Parathyroid adenoma (tissue), 2 donors: ENCODE results near the gene IL1RN.

Experiments
- H2AFZ ChIP-seq: fragments of 300-600 bp; sonication (generic); one replicate; pipeline ENCODE4 v1.7.0; 2017; ENCODE audit warnings: antibody characterized with exemption, mild to moderate bottlenecking
- H3K27ac ChIP-seq: fragments of 300-600 bp; sonication (generic); one replicate; pipeline ENCODE4 v1.7.0; 2017
- H3K27me3 ChIP-seq: fragments of 300-600 bp; sonication (generic); one replicate; pipeline ENCODE4 v1.7.0; 2017; ENCODE audit warnings: low read length; ENCODE audit not compliant: control insufficient read depth, insufficient read depth
- H3K36me3 ChIP-seq: fragments of 300-600 bp; sonication (generic); one replicate; pipeline ENCODE4 v1.7.0; 2017; ENCODE audit warnings: low read length; ENCODE audit not compliant: control insufficient read depth, insufficient read depth
- H3K4me1 ChIP-seq: fragments of 300-600 bp; sonication (generic); one replicate; pipeline ENCODE4 v1.7.0; 2017; ENCODE audit warnings: control low read depth
- H3K4me2 ChIP-seq: fragments of 300-600 bp; sonication (generic); one replicate; pipeline ENCODE4 v1.7.0; 2017; ENCODE audit warnings: low read length
- H3K4me3 ChIP-seq: fragments of 300-600 bp; sonication (generic); one replicate; pipeline ENCODE4 v1.7.0; 2017; ENCODE audit warnings: low read depth, low read length
- H3K79me2 ChIP-seq: fragments of 300-600 bp; sonication (generic); one replicate; pipeline ENCODE4 v1.7.0; 2017; ENCODE audit warnings: control low read depth
- H3K9ac ChIP-seq: fragments of 300-600 bp; sonication (generic); one replicate; pipeline ENCODE4 v1.7.0; 2017; ENCODE audit warnings: mild to moderate bottlenecking
- H3K9me3 ChIP-seq: fragments of 300-600 bp; sonication (generic); one replicate; pipeline ENCODE4 v1.7.0; 2017; ENCODE audit warnings: low read length; ENCODE audit not compliant: control insufficient read depth
- TF ChIP-seq, protein P1 (sequence below): fragments of 300-600 bp; sonication (generic); IDR thresholded peaks from one replicate; pipeline ENCODE4 v1.7.0; 2017; ENCODE audit warnings: antibody characterized with exemption, mild to moderate bottlenecking
- donor health status: primary hyperparathyroidism.

IL1RN gene

DNA sequence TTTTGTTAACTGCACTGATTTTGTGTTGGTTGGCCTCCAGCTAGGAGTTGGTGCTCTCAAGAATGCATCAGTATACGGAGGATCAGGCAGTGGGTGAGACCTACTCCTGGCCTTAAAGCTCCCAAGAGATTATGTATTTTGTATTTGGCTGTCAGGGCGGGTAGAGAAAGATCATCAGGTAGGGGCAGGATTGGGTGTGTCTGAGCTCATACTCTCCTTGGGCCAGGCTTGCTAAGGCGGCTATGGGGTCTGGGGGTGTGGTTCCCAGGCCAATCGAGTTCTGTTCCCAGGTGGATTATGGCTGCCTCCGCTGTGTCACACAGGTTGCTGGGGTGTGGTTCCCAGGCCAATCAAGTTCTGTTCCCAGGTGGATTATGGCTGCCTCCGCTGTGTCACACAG lies 28.9 kb upstream of the IL1RN start:
- Histone ChIP-seq H3K36me3 (no peaks in the 10 kb centered on the region), H3K4me2 (no peak overlapping the region), H3K27me3 (no peaks in the 10 kb centered on the region), H3K27ac (no peak overlapping the region), H3K9me3 (no peaks in the 10 kb centered on the region), H3K79me2 (no peaks in the 10 kb centered on the region), H2AFZ (no peak overlapping the region), H3K9ac (no peak overlapping the region), H3K4me3 (no peak overlapping the region), H3K4me1 (no peaks in the 10 kb centered on the region)
- TF ChIP-seq, protein P1, sequence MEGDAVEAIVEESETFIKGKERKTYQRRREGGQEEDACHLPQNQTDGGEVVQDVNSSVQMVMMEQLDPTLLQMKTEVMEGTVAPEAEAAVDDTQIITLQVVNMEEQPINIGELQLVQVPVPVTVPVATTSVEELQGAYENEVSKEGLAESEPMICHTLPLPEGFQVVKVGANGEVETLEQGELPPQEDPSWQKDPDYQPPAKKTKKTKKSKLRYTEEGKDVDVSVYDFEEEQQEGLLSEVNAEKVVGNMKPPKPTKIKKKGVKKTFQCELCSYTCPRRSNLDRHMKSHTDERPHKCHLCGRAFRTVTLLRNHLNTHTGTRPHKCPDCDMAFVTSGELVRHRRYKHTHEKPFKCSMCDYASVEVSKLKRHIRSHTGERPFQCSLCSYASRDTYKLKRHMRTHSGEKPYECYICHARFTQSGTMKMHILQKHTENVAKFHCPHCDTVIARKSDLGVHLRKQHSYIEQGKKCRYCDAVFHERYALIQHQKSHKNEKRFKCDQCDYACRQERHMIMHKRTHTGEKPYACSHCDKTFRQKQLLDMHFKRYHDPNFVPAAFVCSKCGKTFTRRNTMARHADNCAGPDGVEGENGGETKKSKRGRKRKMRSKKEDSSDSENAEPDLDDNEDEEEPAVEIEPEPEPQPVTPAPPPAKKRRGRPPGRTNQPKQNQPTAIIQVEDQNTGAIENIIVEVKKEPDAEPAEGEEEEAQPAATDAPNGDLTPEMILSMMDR, result no peak

DNA sequence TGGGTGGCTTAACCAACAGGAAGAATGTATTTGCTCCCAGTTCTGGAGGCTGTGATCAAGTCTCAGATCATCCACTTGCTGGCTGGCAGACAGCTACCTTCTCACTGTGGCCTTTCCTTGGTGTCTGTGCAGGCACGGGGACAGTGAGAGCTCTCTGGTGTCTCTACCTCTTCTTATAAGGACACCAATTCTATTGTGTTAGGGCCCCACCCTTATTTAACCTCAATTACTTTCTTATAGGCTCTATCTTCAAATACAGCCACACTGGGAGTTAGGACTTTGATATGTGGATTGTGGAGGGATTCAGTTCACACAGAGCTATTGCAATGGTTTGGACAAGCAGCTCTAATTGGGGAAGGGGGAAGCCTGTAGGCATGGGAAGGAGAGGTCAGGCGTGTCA lies 25.3 kb upstream of the IL1RN start:
- no peak overlapping the region for H3K27ac ChIP-seq
- H3K36me3 ChIP-seq, result no peaks in the 10 kb centered on the region

DNA sequence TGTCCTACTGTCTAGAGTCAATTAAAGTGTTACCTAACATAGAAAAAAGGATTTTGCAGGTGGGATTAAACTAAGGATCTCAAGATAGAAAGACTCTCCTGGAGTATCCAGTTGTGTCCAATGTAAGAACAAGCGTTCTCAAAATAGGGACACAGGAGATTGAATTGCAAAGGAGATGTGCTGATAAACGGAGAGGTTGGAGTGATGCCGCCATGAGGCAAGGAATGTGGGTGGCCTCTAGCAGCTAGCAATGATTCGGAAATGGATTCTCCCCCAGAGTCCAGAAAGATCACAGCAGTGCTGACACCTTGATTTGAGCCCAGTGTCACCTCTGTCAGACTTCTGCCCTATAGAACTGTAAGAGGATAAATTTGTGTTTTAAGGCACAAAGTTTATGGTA lies 24.1 kb upstream of the IL1RN start:
- H3K9ac ChIP-seq, result no peak overlapping the region
- no peaks in the 10 kb centered on the region for H3K36me3 ChIP-seq
- H3K79me2 ChIP-seq, result no peaks in the 10 kb centered on the region
- H2AFZ ChIP-seq, result no peak overlapping the region
- H3K4me3 ChIP-seq, result no peak overlapping the region
- H3K4me1 ChIP-seq, result no peaks in the 10 kb centered on the region
- no peak overlapping the region for H3K4me2 ChIP-seq
- no peaks in the 10 kb centered on the region for H3K27me3 ChIP-seq
- H3K9me3 ChIP-seq, result no peaks in the 10 kb centered on the region
- H3K27ac ChIP-seq, result no peak overlapping the region
- TF ChIP-seq, protein P1, result no peak

More for the DNA sequence above, 25.3 kb upstream of the IL1RN start:
- TF ChIP-seq, protein P1, result no peak
- H3K4me3 ChIP-seq, result no peak overlapping the region
- H3K79me2 ChIP-seq, result no peaks in the 10 kb centered on the region
- H3K4me2 ChIP-seq, result no peak overlapping the region
- no peak overlapping the region for H2AFZ ChIP-seq
- no peaks in the 10 kb centered on the region for H3K4me1 ChIP-seq
- H3K9me3 ChIP-seq, result no peaks in the 10 kb centered on the region
- no peaks in the 10 kb centered on the region for H3K27me3 ChIP-seq
- H3K9ac ChIP-seq, result no peak overlapping the region

DNA sequence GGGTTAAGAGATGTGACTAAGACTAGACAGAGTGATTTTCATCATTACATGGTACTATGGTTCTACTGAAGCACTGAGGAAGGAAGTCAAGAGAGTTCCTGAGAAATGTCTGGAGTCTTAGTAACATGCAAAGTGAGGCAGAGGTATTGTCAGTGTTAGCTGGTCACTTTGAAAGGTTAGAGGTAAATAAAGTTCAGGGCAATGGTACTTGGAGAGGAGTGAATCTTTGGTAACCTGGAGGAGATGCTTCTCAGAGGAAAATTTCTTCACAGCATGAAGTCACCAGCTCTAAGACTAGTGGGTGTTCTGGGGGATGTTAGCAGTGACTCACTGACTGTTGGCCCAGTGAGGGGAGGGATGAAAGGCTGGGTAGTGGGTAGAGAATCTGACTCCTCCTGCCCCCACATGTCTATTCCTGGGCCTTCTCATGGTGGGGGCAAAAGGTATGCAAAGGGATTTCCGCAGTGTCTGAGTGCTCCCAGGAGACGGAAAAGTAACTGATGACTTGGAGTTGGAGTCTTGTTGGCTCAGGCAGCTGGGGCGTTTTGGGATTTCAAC lies 23.3 kb upstream of the IL1RN start:
- Histone ChIP-seq H3K27ac (no peak overlapping the region), H3K79me2 (no peaks in the 10 kb centered on the region), H3K36me3 (no peaks in the 10 kb centered on the region), H3K4me3 (no peak overlapping the region), H3K4me1 (no peaks in the 10 kb centered on the region), H3K9ac (no peak overlapping the region), H3K4me2 (no peak overlapping the region), H3K27me3 (no peaks in the 10 kb centered on the region), H3K9me3 (no peaks in the 10 kb centered on the region), H2AFZ (no peak overlapping the region)
- TF ChIP-seq, protein P1, result no peak

DNA sequence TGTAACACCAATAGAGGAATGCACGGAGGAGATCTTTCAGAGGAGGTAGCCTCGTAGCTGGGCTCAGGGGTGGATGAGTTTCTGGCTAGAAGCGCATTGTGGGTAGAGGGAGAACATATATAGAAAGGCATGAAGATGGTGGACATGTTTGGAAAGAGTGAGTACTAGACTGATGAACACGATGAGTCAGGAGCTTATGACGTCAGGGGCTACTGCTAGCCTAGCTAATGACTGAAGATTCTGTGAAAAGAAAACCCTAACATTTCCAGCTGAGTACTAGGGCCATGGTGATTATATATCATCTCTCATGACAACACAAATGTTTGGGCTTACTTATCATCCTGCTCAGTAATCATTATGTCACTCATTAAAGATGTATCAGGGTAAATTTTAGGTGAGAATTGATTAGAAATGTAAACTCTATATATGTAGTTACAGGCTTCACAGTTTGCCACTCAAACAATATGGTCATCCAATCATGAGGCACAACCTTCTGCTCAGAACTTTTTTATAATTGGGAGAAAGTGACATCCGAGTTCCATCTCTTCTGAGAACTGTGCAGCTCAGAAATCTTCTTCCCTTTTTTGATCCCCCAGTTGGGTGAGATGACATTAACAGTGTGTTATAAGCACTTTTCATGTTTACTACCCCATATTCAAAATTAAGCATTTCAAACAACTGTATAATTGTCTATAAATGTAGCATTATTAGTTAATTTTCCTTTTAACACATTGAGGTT lies 22.2 kb upstream of the IL1RN start:
- Histone ChIP-seq H3K9me3 (no peaks in the 10 kb centered on the region), H3K4me1 (no peaks in the 10 kb centered on the region), H3K4me2 (no peak overlapping the region), H3K9ac (no peak overlapping the region), H2AFZ (no peak overlapping the region), H3K4me3 (no peak overlapping the region), H3K79me2 (no peaks in the 10 kb centered on the region), H3K36me3 (no peaks in the 10 kb centered on the region), H3K27me3 (no peaks in the 10 kb centered on the region), H3K27ac (no peak overlapping the region)
- TF ChIP-seq, protein P1, result no peak
